Measurements from ENCODE around the gene CDA. TPM values are rescaled to one million over a fixed set of nuclear protein-coding genes. Genes with fewer than 3 reads are reported as not detected.

CDA gene
- total and polyA plus RNA-seq, 7 donors = 1.0 to 2.5 (median 1.7) TPM

DNA sequence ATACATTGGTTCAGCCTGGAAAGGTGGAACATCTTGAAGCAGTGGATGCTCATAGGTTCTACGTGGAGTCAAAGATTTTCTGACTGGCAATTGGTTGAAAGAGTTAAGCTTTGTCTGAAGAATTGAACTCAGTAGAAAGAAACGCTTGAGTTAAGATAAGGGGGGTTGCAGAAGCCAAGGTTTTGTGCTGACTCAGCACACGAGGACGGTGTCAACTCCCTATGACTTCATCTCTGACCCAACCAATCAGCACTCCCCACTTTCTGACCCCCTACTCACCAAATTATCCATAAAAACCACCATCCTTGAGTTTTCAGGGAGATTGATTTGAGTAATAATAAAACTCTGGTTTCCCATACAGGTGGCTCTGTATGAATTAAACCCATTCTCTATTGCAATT lies 41.8 kb downstream of the CDA start:
- 32 to 41% (median 36%) methylated on average over 4 of the region's 4 CpGs for WGBS, 3 donors
- Histone ChIP-seq H3K9me3 (no peaks in the 10 kb centered on the region), H3K27ac (no peak overlapping the region), H3K4me3 (no peak overlapping the region), H3K27me3 (ENCODE audit: insufficient read depth in 3 of 3, low read length in 2 of 3) (no peaks in the 10 kb centered on the region), H3K4me1 (peaks cover 12% of the 10 kb centered on the region), H3K36me3 (ENCODE audit: insufficient read depth in 1 of 2, low read depth in 1 of 2) (no peaks in the 10 kb centered on the region)
- ATAC-seq (no peak), DNase-seq (no peak)
- TF ChIP-seq, protein P1, sequence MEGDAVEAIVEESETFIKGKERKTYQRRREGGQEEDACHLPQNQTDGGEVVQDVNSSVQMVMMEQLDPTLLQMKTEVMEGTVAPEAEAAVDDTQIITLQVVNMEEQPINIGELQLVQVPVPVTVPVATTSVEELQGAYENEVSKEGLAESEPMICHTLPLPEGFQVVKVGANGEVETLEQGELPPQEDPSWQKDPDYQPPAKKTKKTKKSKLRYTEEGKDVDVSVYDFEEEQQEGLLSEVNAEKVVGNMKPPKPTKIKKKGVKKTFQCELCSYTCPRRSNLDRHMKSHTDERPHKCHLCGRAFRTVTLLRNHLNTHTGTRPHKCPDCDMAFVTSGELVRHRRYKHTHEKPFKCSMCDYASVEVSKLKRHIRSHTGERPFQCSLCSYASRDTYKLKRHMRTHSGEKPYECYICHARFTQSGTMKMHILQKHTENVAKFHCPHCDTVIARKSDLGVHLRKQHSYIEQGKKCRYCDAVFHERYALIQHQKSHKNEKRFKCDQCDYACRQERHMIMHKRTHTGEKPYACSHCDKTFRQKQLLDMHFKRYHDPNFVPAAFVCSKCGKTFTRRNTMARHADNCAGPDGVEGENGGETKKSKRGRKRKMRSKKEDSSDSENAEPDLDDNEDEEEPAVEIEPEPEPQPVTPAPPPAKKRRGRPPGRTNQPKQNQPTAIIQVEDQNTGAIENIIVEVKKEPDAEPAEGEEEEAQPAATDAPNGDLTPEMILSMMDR (IDR thresholded peaks at IDR 0.05) = no peak
- intact Hi-C loops (cut with DNase I) = loop anchor here (5.0 kb wide), 2 partner anchors 53 to 108 kb away; no protein-coding TSS in a partner anchor

DNA sequence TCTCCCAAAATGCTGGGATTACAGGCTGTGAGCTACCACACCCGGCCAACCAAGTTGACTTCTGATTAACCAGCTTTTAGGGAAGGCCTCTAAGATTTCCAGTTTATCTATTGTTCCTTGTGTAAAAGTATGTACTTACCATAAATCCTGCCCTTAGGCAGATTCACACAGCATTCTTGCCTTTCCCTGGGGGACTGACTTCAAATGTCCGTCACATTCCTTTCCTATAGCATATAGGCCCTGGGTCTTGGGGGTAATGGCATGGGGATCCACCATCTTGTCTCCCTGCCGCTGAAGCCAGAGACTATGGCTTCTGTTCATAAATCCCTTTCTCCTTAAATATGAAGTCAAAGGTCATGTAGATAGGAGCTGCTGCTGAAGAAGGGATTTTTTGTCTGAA lies 43.5 kb downstream of the CDA start:
- H3K4me3 ChIP-seq = no peak overlapping the region
- TF ChIP-seq, protein P1 (IDR thresholded peaks at IDR 0.05) = no peak
- no peak overlapping the region for H3K27ac ChIP-seq
- H3K9me3 ChIP-seq = no peaks in the 10 kb centered on the region
- H3K36me3 ChIP-seq (ENCODE audit: insufficient read depth in 1 of 2, low read depth in 1 of 2) = peaks cover 0 to 4% of the 10 kb centered on the region in 2 donors
- WGBS, 3 donors = 85 to 88% (median 85%) methylated on average over 3 of the region's 3 CpGs
- ATAC-seq = no peak
- H3K27me3 ChIP-seq (ENCODE audit: insufficient read depth in 3 of 3, low read length in 2 of 3) = no peaks in the 10 kb centered on the region
- intact Hi-C loops (cut with DNase I) = loop anchor here (5.0 kb wide), 2 partner anchors 55 to 110 kb away; no protein-coding TSS in a partner anchor
- no peak for DNase-seq
- peaks cover 19% of the 10 kb centered on the region for H3K4me1 ChIP-seq

DNA sequence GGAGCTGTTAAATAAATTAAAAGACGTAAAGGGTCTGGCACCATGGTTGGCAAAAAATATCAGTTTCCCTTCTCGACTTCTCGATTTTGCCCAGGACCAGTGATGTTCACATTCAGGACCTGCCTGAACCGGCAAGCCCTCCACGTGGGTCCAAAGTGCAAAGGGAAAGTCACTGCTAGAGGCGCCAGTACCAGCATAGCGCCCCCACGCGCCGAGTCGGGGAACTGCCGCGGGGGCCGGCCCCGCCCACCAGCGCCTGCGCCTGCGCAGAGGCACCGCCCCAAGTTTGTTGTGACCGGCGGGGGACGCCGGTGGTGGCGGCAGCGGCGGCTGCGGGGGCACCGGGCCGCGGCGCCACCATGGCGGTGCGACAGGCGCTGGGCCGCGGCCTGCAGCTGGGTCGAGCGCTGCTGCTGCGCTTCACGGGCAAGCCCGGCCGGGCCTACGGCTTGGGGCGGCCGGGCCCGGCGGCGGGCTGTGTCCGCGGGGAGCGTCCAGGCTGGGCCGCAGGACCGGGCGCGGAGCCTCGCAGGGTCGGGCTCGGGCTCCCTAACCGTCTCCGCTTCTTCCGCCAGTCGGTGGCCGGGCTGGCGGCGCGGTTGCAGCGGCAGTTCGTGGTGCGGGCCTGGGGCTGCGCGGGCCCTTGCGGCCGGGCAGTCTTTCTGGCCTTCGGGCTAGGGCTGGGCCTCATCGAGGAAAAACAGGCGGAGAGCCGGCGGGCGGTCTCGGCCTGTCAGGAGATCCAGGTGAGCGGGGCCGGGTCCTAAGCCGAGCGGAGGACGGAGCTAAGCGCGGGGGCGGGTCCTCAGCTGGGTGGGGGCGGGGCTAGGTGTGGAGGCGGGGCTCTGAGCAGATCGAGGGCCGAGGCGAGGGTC lies 44.5 kb downstream of the CDA start, which contains the start of gene PINK1:
PINK1 (plus strand) TSS at position 269 of the 875 bp plus-strand sequence; CDS start at position 360, 91 bp downstream.
- Histone ChIP-seq H3K4me1 (peaks cover 19% of the 10 kb centered on the region), H3K9me3 (no peaks in the 10 kb centered on the region), H3K4me3 (peak within 1 kb of the TSS; percentile 88), H3K27me3 (ENCODE audit: insufficient read depth in 3 of 3, low read length in 2 of 3) (no peaks in the 10 kb centered on the region), H3K27ac (peak within 1 kb of the TSS; percentile 96), H3K36me3 (ENCODE audit: insufficient read depth in 1 of 2, low read depth in 1 of 2) (peaks cover 0 to 15% of the 10 kb centered on the region in 2 donors)
- TF ChIP-seq, protein P1 (IDR thresholded peaks at IDR 0.05) = peak; percentile 99
- 1 to 2% (median 1%) methylated on average over 71 to 93 of the region's 93 CpGs for WGBS, 3 donors
- peak; percentile 79 to 89 for DNase-seq
- intact Hi-C loops (cut with DNase I) = loop anchor here (1.0 to 5.0 kb wide), 3 partner anchors 56 to 111 kb away; no protein-coding TSS in a partner anchor
- peak; percentile 83 to 90 (median 86) for ATAC-seq

- DNase-seq (no peak), ATAC-seq (peak in 2 of 4 donors; percentile 0 to 1)
- peaks cover 0 to 22% of the 10 kb centered on the region in 2 donors for H3K36me3 ChIP-seq (ENCODE audit: insufficient read depth in 1 of 2, low read depth in 1 of 2)
- H3K9me3 ChIP-seq = no peaks in the 10 kb centered on the region
- intact Hi-C loops (cut with DNase I) = loop anchor here (5.0 kb wide), 2 partner anchors 57 to 112 kb away; no protein-coding TSS in a partner anchor
- peaks cover 19% of the 10 kb centered on the region for H3K4me1 ChIP-seq
- H3K4me3 ChIP-seq = peak overlapping the region; percentile 88
- H3K27me3 ChIP-seq (ENCODE audit: insufficient read depth in 3 of 3, low read length in 2 of 3) = no peaks in the 10 kb centered on the region
- TF ChIP-seq, protein P1 (IDR thresholded peaks at IDR 0.05) = no peak
- 1 to 3% (median 2%) methylated on average over 11 of the region's 11 CpGs for WGBS, 3 donors
- peak overlapping the region; percentile 96 for H3K27ac ChIP-seq
Observed at GRCh38 chr1:20634065-20634593, 45.2 kb downstream of the CDA start.

All from psoas muscle (tissue), 8 donors.